B cell (primary cell): ENCODE results near the gene SKIC2. TPM values are rescaled to one million over a fixed set of nuclear protein-coding genes. Genes with fewer than 3 reads are reported as not detected.
"Not testable (repeated sequence)": the region's sequence is repeated elsewhere in the genome, so short reads cannot be mapped to it uniquely, and the experiment has no call there.

Source experiments
- ATAC-seq: fragments of 200-7000 bp; cut with Tn5 transposase; one replicate; pipeline ENCODE4 v1.10.0; 2021; ENCODE audit warnings: low read depth, mild to moderate bottlenecking, moderate number of reproducible peaks, moderate library complexity
- CTCF ChIA-PET: fragments of 350-600 bp; sonication (Branson Sonifier 250); formaldehyde crosslinking; loops from one replicate; lab custom pipeline; 2021; ENCODE audit warnings: antibody characterized with exemption, inconsistent platforms; lab: Charles Lee
- POLR2A ChIA-PET: fragments of 350-600 bp; sonication (Branson Sonifier 250); formaldehyde crosslinking; loops from one replicate; lab custom pipeline; 2021; ENCODE audit warnings: antibody characterized with exemption; lab: Charles Lee
- DNase-seq: peaks from one replicate; pipeline ENCODE4 v3.0.0; 2013
- H2AFZ ChIP-seq: 2 replicates; pipeline ENCODE4 v1.6.1; 2012; ENCODE audit warnings: mild to moderate bottlenecking, low read depth, low read length; ENCODE audit not compliant: insufficient read depth, poor library complexity, severe bottlenecking
- H3K27ac ChIP-seq, 2 donors: 1 replicate in 1 of 2; 2 replicates in 1 of 2; pipeline ENCODE4 v1.5.1; 2012 to 2013; ENCODE audit warnings: low read length in 2 of 2, mild to moderate bottlenecking in 2 of 2, moderate library complexity in 1 of 2
- H3K27me3 ChIP-seq, 4 experiments: fragments of 200-600 bp in 1 of 4; sonication (generic) in 1 of 4; replicated peaks in 1 of 4; 1 replicate in 2 of 4; 2 replicates in 2 of 4; pipeline versions ENCODE4 v1.6.1 to v1.7.0; 2013 to 2016; ENCODE audit warnings: low read length in 3 of 4, mild to moderate bottlenecking in 2 of 4, mixed read lengths in 1 of 4, moderate library complexity in 1 of 4; ENCODE audit not compliant: insufficient read depth in 4 of 4, control insufficient read depth in 3 of 4; ENCODE audit errors: control extremely low read depth in 1 of 4
- H3K36me3 ChIP-seq, 2 experiments: replicated peaks in 1 of 2; 1 replicate in 1 of 2; 2 replicates in 1 of 2; pipeline versions ENCODE4 v1.6.1 to v1.7.1; 2013; ENCODE audit warnings: low read length in 1 of 2; ENCODE audit not compliant: insufficient read depth in 2 of 2, control insufficient read depth in 1 of 2; ENCODE audit errors: control extremely low read depth in 1 of 2, extremely low read depth in 1 of 2
- H3K4me1 ChIP-seq, 2 donors: fragments of 200-600 bp in 1 of 2; sonication (generic) in 1 of 2; 1 replicate in 1 of 2; 2 replicates in 1 of 2; pipeline versions ENCODE4 v1.5.1 to v1.6.1; 2013 to 2017; ENCODE audit warnings: low read length in 2 of 2; ENCODE audit not compliant: control insufficient read depth in 2 of 2, insufficient read depth in 2 of 2
- H3K4me2 ChIP-seq: replicated peaks from 2 replicates; pipeline ENCODE3; 2012; ENCODE audit warnings: mild to moderate bottlenecking, low read depth, low read length; ENCODE audit not compliant: poor library complexity, severe bottlenecking
- H3K4me3 ChIP-seq, 5 experiments: fragments of 200-600 bp in 1 of 5; sonication (generic) in 1 of 5; 1 replicate in 3 of 5; 2 replicates in 2 of 5; pipeline versions ENCODE4 v1.5.1 to v1.7.0; 2011 to 2016; ENCODE audit warnings: low read length in 4 of 5, mild to moderate bottlenecking in 4 of 5, low read depth in 2 of 5, control low read depth in 1 of 5, moderate library complexity in 1 of 5; ENCODE audit not compliant: insufficient read depth in 1 of 5; ENCODE audit errors: control extremely low read depth in 1 of 5, extremely low read depth in 1 of 5
- H3K79me2 ChIP-seq: fragments of 200-600 bp; sonication (generic); one replicate; pipeline ENCODE4 v1.6.0; 2016; ENCODE audit warnings: low read length; ENCODE audit not compliant: control insufficient read depth, insufficient read depth
- H3K9ac ChIP-seq: fragments of 200-600 bp; sonication (generic); 2 replicates; pipeline ENCODE4 v1.6.1; 2017; ENCODE audit warnings: mild to moderate bottlenecking, low read length, moderate library complexity
- H3K9me3 ChIP-seq, 3 donors: one replicate each; pipeline versions ENCODE4 v1.6.1 to v1.7.1; 2013; ENCODE audit warnings: low read length in 2 of 3; ENCODE audit not compliant: control insufficient read depth in 2 of 3, insufficient read depth in 1 of 3; ENCODE audit errors: control extremely low read depth in 1 of 3
- H4K20me1 ChIP-seq: 2 replicates; pipeline ENCODE4 v1.6.0; 2012; ENCODE audit warnings: mild to moderate bottlenecking, low read length; ENCODE audit not compliant: insufficient read depth, control insufficient read depth, poor library complexity, severe bottlenecking
- H3K27ac Mint-ChIP-seq: one replicate; pipeline ENCODE4 v1.8.0; 2021; ENCODE audit warnings: mixed read lengths
- H3K27me3 Mint-ChIP-seq: one replicate; pipeline ENCODE4 v1.8.0; 2021; ENCODE audit warnings: mixed read lengths
- H3K4me1 Mint-ChIP-seq: one replicate; pipeline ENCODE4 v1.8.0; 2021; ENCODE audit warnings: mixed read lengths
- H3K4me3 Mint-ChIP-seq: one replicate; pipeline ENCODE4 v1.8.0; 2021; ENCODE audit warnings: mixed read lengths
- H3K9me3 Mint-ChIP-seq: one replicate; pipeline ENCODE4 v1.8.0; 2022; ENCODE audit warnings: mixed read lengths; ENCODE audit not compliant: insufficient read depth
- WGBS: methylation state at CpG from one replicate; pipeline ENCODE4 v1.1.5; 2013; ENCODE audit warnings: missing lambda C conversion rate; ENCODE audit not compliant: insufficient coverage; 5-methylcytosine and 5-hydroxymethylcytosine counted together
- intact Hi-C: fragments of 100-400 bp; cut with micrococcal nuclease; formaldehyde crosslinking; loops from one replicate; pipeline ENCODE4 v1.10.0; 2022
- polyA plus RNA-seq: library from polyadenylated mRNA; depleted of rRNA; stranded (reverse); fragments of >200 nt; gene quantifications from 2 replicates; pipeline ENCODE4 v1.2.3, GENCODE V29; 2012
- total RNA-seq, 2 donors: library from RNA; stranded (reverse); fragments of 120-200 nt in 1 of 2; gene quantifications; 1 replicate in 1 of 2; 2 replicates in 1 of 2; pipeline versions ENCODE4 v1.2.3 to v1.2.4, GENCODE V29; 2013 to 2022

The SKIC2 gene
- total and polyA plus RNA-seq, 2 donors (not counting 1 experiment from before 2014, with no cell fraction given), result 93.1 to 119 TPM

- ATAC-seq, H3K27ac ChIP-seq, CTCF ChIA-PET, H3K27me3 Mint-ChIP-seq, DNase-seq, H3K9me3 Mint-ChIP-seq, H3K27ac Mint-ChIP-seq, H4K20me1 ChIP-seq, H2AFZ ChIP-seq, H3K9ac ChIP-seq, H3K9me3 ChIP-seq, H3K4me1 Mint-ChIP-seq, H3K36me3 ChIP-seq, intact Hi-C loops, H3K27me3 ChIP-seq, H3K4me3 Mint-ChIP-seq, H3K4me3 ChIP-seq, H3K79me2 ChIP-seq, H3K4me1 ChIP-seq, POLR2A ChIA-PET, H3K4me2 ChIP-seq: not testable (repeated sequence)
- no CpG with 5 or more reads among the region's 9 CpGs for WGBS
These were observed 46.5 kb downstream of the SKIC2 start for GRCh38 chr6:32005538-32005880.

GRCh38 chr6:32005991-32006529 is 47.1 kb downstream of the SKIC2 start:
- ATAC-seq, H3K9ac ChIP-seq, H3K4me1 Mint-ChIP-seq, H3K9me3 Mint-ChIP-seq, H3K4me2 ChIP-seq, H3K9me3 ChIP-seq, intact Hi-C loops, H3K36me3 ChIP-seq, H3K4me1 ChIP-seq, H3K27ac Mint-ChIP-seq, H3K4me3 Mint-ChIP-seq, H3K27me3 ChIP-seq, H2AFZ ChIP-seq, CTCF ChIA-PET, H3K79me2 ChIP-seq, DNase-seq, H3K4me3 ChIP-seq, H4K20me1 ChIP-seq, H3K27ac ChIP-seq, POLR2A ChIA-PET, H3K27me3 Mint-ChIP-seq: not testable (repeated sequence)
- WGBS, result no CpG with 5 or more reads among the region's 8 CpGs

- H3K9me3 ChIP-seq, H3K9me3 Mint-ChIP-seq, H3K4me2 ChIP-seq, H3K27ac ChIP-seq, H3K27ac Mint-ChIP-seq, H3K79me2 ChIP-seq, H3K27me3 ChIP-seq, H3K4me1 Mint-ChIP-seq, H2AFZ ChIP-seq, H4K20me1 ChIP-seq, CTCF ChIA-PET, H3K4me1 ChIP-seq, H3K36me3 ChIP-seq, DNase-seq, POLR2A ChIA-PET, H3K27me3 Mint-ChIP-seq, ATAC-seq, intact Hi-C loops, H3K9ac ChIP-seq, H3K4me3 Mint-ChIP-seq, H3K4me3 ChIP-seq: not testable (repeated sequence)
- 100% methylated on average over 1 of the region's 12 CpGs for WGBS
These were observed 48.1 kb downstream of the SKIC2 start for GRCh38 chr6:32007086-32007485.

- DNase-seq, H3K27me3 Mint-ChIP-seq, H3K27ac Mint-ChIP-seq, H3K4me1 Mint-ChIP-seq, H3K79me2 ChIP-seq, H3K27me3 ChIP-seq, ATAC-seq, H3K9me3 Mint-ChIP-seq, H3K9me3 ChIP-seq, H3K9ac ChIP-seq, intact Hi-C loops, H4K20me1 ChIP-seq, H2AFZ ChIP-seq, H3K4me1 ChIP-seq, H3K36me3 ChIP-seq, H3K4me2 ChIP-seq, H3K27ac ChIP-seq, H3K4me3 Mint-ChIP-seq, H3K4me3 ChIP-seq, POLR2A ChIA-PET: not testable (repeated sequence)
- CTCF ChIA-PET, result interaction anchor here (0.5 kb wide), 1 partner anchor 1165 kb away, joined by 3 read pairs; no protein-coding TSS in a partner anchor
- WGBS, result no CpG with 5 or more reads among the region's 24 CpGs
These were observed 49.1 kb downstream of the SKIC2 start for GRCh38 chr6:32008037-32008436.
